ENCODE results near the gene FNDC3A.

DNA sequence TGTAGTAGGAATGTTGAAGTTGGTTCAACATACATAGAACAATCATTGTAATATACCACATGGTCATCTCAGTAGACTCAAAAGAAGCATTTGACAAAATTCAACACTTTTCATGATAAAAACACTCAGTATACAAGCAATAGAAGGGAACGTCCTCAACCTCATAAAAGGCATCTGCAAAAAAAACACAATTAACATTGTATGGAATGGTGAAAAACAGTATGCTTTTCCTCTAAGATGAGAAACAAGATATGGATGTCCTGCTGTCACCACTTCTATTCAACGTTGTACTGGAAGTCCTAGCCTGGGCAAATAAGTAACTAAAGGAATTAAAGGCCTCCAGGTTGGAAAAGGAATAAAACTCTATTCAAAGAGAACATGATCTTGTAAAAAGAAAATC lies 54.5 kb downstream of the FNDC3A start:
- TF ChIP-seq, protein P1, sequence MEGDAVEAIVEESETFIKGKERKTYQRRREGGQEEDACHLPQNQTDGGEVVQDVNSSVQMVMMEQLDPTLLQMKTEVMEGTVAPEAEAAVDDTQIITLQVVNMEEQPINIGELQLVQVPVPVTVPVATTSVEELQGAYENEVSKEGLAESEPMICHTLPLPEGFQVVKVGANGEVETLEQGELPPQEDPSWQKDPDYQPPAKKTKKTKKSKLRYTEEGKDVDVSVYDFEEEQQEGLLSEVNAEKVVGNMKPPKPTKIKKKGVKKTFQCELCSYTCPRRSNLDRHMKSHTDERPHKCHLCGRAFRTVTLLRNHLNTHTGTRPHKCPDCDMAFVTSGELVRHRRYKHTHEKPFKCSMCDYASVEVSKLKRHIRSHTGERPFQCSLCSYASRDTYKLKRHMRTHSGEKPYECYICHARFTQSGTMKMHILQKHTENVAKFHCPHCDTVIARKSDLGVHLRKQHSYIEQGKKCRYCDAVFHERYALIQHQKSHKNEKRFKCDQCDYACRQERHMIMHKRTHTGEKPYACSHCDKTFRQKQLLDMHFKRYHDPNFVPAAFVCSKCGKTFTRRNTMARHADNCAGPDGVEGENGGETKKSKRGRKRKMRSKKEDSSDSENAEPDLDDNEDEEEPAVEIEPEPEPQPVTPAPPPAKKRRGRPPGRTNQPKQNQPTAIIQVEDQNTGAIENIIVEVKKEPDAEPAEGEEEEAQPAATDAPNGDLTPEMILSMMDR (IDR thresholded peaks at IDR 0.05; ENCODE audit: insufficient read depth, low read length): no peak
- TF ChIP-seq, protein P2, sequence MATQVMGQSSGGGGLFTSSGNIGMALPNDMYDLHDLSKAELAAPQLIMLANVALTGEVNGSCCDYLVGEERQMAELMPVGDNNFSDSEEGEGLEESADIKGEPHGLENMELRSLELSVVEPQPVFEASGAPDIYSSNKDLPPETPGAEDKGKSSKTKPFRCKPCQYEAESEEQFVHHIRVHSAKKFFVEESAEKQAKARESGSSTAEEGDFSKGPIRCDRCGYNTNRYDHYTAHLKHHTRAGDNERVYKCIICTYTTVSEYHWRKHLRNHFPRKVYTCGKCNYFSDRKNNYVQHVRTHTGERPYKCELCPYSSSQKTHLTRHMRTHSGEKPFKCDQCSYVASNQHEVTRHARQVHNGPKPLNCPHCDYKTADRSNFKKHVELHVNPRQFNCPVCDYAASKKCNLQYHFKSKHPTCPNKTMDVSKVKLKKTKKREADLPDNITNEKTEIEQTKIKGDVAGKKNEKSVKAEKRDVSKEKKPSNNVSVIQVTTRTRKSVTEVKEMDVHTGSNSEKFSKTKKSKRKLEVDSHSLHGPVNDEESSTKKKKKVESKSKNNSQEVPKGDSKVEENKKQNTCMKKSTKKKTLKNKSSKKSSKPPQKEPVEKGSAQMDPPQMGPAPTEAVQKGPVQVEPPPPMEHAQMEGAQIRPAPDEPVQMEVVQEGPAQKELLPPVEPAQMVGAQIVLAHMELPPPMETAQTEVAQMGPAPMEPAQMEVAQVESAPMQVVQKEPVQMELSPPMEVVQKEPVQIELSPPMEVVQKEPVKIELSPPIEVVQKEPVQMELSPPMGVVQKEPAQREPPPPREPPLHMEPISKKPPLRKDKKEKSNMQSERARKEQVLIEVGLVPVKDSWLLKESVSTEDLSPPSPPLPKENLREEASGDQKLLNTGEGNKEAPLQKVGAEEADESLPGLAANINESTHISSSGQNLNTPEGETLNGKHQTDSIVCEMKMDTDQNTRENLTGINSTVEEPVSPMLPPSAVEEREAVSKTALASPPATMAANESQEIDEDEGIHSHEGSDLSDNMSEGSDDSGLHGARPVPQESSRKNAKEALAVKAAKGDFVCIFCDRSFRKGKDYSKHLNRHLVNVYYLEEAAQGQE (IDR thresholded peaks at IDR 0.05; ENCODE audit: insufficient replicate concordance, low read depth): no peak
- TF ChIP-seq POLR2AphosphoS5 (IDR thresholded peaks at IDR 0.05; ENCODE audit: low read depth): no peak

Measured in HL-60 (cell line).